Urinary bladder (tissue), 4 donors: ENCODE data around the gene NKAPL. TPM values are rescaled to one million over a fixed set of nuclear protein-coding genes. Genes with fewer than 3 reads are reported as not detected.
"Not testable (repeated sequence)": the region's sequence is repeated elsewhere in the genome, so short reads cannot be mapped to it uniquely, and the experiment has no call there.

Experiments used
- DNase-seq: peaks from one replicate; pipeline ENCODE4 v3.0.0-alpha.2; 2015; ENCODE audit errors: extremely low spot score
- H3K27ac ChIP-seq: one replicate; pipeline ENCODE4 v1.5.1; 2013; ENCODE audit warnings: low read depth, mild to moderate bottlenecking, moderate library complexity
- H3K36me3 ChIP-seq: one replicate; pipeline ENCODE4 v1.6.1; 2013; ENCODE audit warnings: mild to moderate bottlenecking, moderate library complexity; ENCODE audit not compliant: insufficient read depth
- H3K4me1 ChIP-seq: one replicate; pipeline ENCODE4 v1.6.1; 2013; ENCODE audit warnings: mild to moderate bottlenecking, moderate library complexity; ENCODE audit not compliant: insufficient read depth
- H3K4me3 ChIP-seq: one replicate; pipeline ENCODE4 v1.5.1; 2013; ENCODE audit warnings: low read depth, low read length
- WGBS: extraction: QIAGEN DNeasy Blood & Tissue Kit; methylation state at CpG from one replicate; pipeline ENCODE4 v1.1.7; 2013; 5-methylcytosine and 5-hydroxymethylcytosine counted together
- polyA plus RNA-seq: library from polyadenylated mRNA; stranded (reverse); fragments of 200-250 nt; gene quantifications from one replicate; pipeline ENCODE4 v1.2.3, GENCODE V29; 2013
- total RNA-seq: library from RNA; depleted of rRNA; stranded (reverse); fragments of >200 nt; gene quantifications from one replicate; pipeline ENCODE4 v1.2.3, GENCODE V29; 2014
- donor health status: healthy with polysubstance abuse.
- donor health status: healthy.

The NKAPL gene
- total and polyA plus RNA-seq, 2 donors = 0.90 to 4.4 TPM

DNA sequence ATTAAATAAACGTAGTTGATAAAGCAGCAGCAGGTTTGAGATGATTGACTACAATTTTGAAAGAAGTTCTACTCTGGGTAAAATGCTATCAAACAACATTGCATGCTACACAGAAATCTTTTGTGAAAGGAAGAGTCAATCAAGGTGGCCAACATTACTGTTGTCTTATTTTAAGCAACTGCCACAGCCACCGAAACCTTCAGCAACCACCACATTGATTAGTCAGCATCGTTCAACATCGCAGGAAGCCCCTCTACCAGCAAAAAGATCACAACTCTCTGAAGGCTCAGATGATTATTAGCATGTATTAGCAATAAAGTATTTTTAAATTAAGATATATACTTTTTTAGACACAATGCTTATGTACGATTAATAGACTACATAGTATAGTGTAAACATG, 36.2 kb downstream of the NKAPL start:
- Histone ChIP-seq H3K4me3 (no peak overlapping the region), H3K36me3 (no peaks in the 10 kb centered on the region), H3K27ac (no peak overlapping the region), H3K4me1 (no peaks in the 10 kb centered on the region)
- 94% methylated on average over 5 of the region's 5 CpGs for WGBS
- DNase-seq = no peak

DNA sequence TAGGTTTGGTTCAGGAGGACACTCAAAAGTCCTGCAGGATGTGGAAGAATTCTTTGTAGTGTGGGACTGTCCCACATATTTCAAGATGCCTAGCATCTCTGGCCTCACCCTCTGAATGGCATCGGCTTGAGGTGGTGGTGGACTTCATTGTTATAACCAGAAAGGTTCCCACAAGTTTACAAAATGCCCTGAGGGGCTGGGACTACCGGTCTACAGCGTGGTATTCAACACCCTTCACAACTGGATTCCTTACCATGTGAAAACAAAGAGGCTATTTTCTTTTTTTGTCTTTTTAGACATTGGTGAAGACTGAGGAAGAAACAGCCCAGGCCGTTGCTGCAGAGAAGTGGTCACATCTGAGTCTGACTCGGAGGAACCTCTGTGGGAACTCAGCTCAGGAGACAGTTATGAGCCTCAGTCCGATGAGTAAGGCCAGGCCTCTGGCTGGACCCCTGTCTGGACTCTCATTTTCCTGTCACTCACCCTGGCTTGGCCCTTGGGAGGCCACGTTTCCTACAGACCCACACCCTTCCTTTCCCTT, 37.5 kb downstream of the NKAPL start:
- DNase-seq = no peak
- WGBS = 89% methylated on average over 7 of the region's 7 CpGs
- no peak overlapping the region for H3K27ac ChIP-seq
- H3K36me3 ChIP-seq = no peaks in the 10 kb centered on the region
- no peak overlapping the region for H3K4me3 ChIP-seq
- no peaks in the 10 kb centered on the region for H3K4me1 ChIP-seq

DNA sequence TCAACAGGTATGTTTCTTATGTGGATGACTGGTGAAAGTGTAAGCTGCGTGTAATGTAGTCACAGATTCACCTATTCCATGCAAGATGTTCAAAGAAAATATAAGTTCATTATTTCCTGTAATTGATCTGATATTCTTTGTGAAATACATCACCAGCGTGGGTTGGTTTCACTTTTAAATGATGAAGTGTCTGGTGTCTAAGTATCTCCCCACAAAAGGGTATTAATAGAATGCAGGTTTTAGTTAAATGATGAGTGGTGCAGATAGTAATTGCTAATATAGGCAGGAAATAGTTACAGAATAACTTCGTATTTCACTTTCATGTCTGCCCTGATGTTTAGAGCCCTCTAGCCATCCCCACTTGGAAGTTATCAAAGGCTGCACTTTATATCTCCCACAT, 44.5 kb downstream of the NKAPL start:
- Histone ChIP-seq H3K4me3 (no peak overlapping the region), H3K27ac (no peak overlapping the region), H3K4me1 (no peaks in the 10 kb centered on the region), H3K36me3 (no peaks in the 10 kb centered on the region)
- no peak for DNase-seq
- 90% methylated on average over 3 of the region's 3 CpGs for WGBS

DNA sequence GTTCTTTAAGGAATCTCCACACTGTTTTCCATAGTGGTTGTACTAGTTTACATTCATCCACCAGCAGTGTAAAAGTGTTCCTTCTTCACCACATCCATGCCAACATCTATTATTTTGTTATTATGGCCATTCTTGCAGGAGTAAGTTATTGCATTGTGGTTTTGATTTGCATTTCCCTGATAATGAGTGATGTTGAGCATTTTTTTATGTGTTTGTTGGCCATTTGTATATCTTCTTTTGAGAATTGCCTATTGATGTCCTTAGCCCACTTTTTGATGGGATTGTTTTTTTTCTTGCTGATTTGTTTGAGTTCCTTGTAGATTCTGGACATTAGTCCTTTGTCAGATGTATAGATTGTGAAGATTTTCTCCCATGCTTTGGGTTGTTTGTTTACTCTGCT, 47.3 kb downstream of the NKAPL start:
- DNase-seq, H3K27ac ChIP-seq, H3K36me3 ChIP-seq, H3K4me1 ChIP-seq, H3K4me3 ChIP-seq: not testable (repeated sequence)

Other genes starting within 250 kb of the NKAPL start
- 1.0 TPM for gene ZNF165, start 178.7 kb upstream of the NKAPL start, total RNA-seq
- 0.90 TPM for gene ZNF165, start 178.7 kb upstream of the NKAPL start, polyA plus RNA-seq
- gene ZSCAN16, start 134.7 kb upstream of the NKAPL start, total RNA-seq = 3.9 TPM
- gene ZSCAN16, start 134.7 kb upstream of the NKAPL start, polyA plus RNA-seq = 3.5 TPM
- 33.0 TPM for gene ZKSCAN8, start 117.4 kb upstream of the NKAPL start, total RNA-seq
- 12.0 TPM for gene ZKSCAN8, start 117.4 kb upstream of the NKAPL start, polyA plus RNA-seq
- gene ZSCAN9, start 34.0 kb upstream of the NKAPL start, total RNA-seq = 19.2 TPM
- 12.8 TPM for gene ZSCAN9, start 34.0 kb upstream of the NKAPL start, polyA plus RNA-seq
- 7.3 TPM for gene ZKSCAN4, start 7.0 kb upstream of the NKAPL start, total RNA-seq
- gene ZKSCAN4, start 7.0 kb upstream of the NKAPL start, polyA plus RNA-seq = 4.0 TPM
- gene ZSCAN26, start 7.8 kb downstream of the NKAPL start, total RNA-seq = 35.1 TPM
- gene ZSCAN26, start 7.8 kb downstream of the NKAPL start, polyA plus RNA-seq = 15.5 TPM
- gene PGBD1, start 22.3 kb downstream of the NKAPL start, total RNA-seq = 8.7 TPM
- 4.7 TPM for gene PGBD1, start 22.3 kb downstream of the NKAPL start, polyA plus RNA-seq
- gene ZSCAN31, start 76.9 kb downstream of the NKAPL start, total RNA-seq = 21.5 TPM
- 10.1 TPM for gene ZSCAN31, start 76.9 kb downstream of the NKAPL start, polyA plus RNA-seq
- 7.5 TPM for gene ZKSCAN3, start 90.7 kb downstream of the NKAPL start, total RNA-seq
- gene ZKSCAN3, start 90.7 kb downstream of the NKAPL start, polyA plus RNA-seq = 3.1 TPM
- gene ZSCAN12, start 140.4 kb downstream of the NKAPL start, total RNA-seq = 14.4 TPM
- gene ZSCAN12, start 140.4 kb downstream of the NKAPL start, polyA plus RNA-seq = 4.7 TPM
- 15.5 TPM for gene ZSCAN23, start 184.2 kb downstream of the NKAPL start, total RNA-seq
- gene ZSCAN23, start 184.2 kb downstream of the NKAPL start, polyA plus RNA-seq = 3.5 TPM